BLaER1 (cell line): ENCODE results near the gene ILKAP.
A peak's percentile ranks its signal among the peaks of the same experiment; 100 is the strongest.

Source experiments
- H3K27ac ChIP-seq: shearing (Covaris generic); formaldehyde crosslinking; 2 replicates; pipeline ENCODE4 v1.8.1; 2022
- H3K27me3 ChIP-seq: shearing (Covaris generic); formaldehyde crosslinking; 2 replicates; pipeline ENCODE4 v1.8.1; 2022
- H3K36me3 ChIP-seq: shearing (Covaris generic); formaldehyde crosslinking; 2 replicates; pipeline ENCODE4 v1.8.1; 2022
- H3K4me1 ChIP-seq: shearing (Covaris generic); formaldehyde crosslinking; 2 replicates; pipeline ENCODE4 v1.8.1; 2022
- H3K4me2 ChIP-seq: shearing (Covaris generic); formaldehyde crosslinking; 2 replicates; pipeline ENCODE4 v1.8.1; 2022
- H3K4me3 ChIP-seq: shearing (Covaris generic); formaldehyde crosslinking; 2 replicates; pipeline ENCODE4 v1.8.1; 2022
- H3K9ac ChIP-seq: shearing (Covaris generic); formaldehyde crosslinking; 2 replicates; pipeline ENCODE4 v1.8.1; 2022
- H3K9me3 ChIP-seq: shearing (Covaris generic); formaldehyde crosslinking; 2 replicates; pipeline ENCODE4 v1.8.1; 2022
- H4K20me1 ChIP-seq: shearing (Covaris generic); formaldehyde crosslinking; 2 replicates; pipeline ENCODE4 v1.8.1; 2022
- Cebpa-rat ChIP-seq: shearing (Covaris generic); IDR thresholded peaks from 2 replicates; pipeline ENCODE4 v1.8.1; 2022

Gene ILKAP

DNA sequence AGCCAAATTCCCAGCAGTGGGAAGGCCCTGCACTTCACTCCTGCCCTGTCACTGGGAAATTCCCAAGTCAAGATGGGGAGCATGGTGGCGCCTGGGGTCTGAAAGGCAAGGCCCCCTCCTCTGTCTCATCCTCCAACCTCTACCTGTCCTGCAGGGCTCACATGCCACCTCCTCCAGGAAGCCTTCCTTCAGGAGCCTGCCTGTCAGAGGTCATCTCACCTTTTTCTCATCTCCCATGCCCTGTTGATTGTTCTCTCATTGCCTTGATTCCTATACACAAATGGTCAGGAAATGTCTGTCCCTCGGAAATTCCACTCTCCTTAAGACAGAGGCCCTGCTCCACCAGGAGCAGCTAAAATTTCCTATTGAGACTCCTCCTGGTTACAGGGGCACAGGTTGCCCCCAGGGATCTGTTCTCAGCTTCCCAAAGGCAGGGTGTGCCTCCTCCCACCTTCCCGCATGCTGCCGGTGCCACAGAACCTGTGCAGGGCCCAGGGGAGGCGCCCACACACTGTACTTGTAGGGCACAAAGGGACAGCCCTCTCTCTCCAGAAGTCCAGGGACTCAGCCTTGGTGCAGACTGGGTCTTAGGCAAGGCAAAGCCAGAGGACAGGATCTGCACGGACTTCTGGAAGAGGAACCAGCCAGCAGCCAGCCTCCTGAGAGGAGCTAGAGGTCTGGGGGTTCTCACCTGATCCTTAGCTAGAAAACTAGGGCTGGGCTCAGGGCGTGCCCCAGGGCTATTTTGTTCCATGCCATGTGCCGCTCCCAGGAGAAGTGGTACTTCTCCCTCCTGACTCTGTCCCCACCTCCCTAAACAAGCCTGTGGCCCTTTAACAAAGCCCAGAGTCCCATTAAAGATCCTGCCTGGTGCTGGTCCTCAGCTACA is 23.4 kb upstream of the ILKAP start:
- no peak for TF ChIP-seq Cebpa-rat
- Histone ChIP-seq H3K4me3 (no peak overlapping the region), H3K27me3 (no peaks in the 10 kb centered on the region), H3K9me3 (no peaks in the 10 kb centered on the region), H3K27ac (no peak overlapping the region), H3K4me1 (peaks cover 30% of the 10 kb centered on the region), H3K4me2 (no peak overlapping the region), H3K9ac (no peak overlapping the region), H4K20me1 (0 out of 2 replicates have a peak, but pooled peaks cover 18% of the 10 kb centered on the region), H3K36me3 (peaks cover 55% of the 10 kb centered on the region)

DNA sequence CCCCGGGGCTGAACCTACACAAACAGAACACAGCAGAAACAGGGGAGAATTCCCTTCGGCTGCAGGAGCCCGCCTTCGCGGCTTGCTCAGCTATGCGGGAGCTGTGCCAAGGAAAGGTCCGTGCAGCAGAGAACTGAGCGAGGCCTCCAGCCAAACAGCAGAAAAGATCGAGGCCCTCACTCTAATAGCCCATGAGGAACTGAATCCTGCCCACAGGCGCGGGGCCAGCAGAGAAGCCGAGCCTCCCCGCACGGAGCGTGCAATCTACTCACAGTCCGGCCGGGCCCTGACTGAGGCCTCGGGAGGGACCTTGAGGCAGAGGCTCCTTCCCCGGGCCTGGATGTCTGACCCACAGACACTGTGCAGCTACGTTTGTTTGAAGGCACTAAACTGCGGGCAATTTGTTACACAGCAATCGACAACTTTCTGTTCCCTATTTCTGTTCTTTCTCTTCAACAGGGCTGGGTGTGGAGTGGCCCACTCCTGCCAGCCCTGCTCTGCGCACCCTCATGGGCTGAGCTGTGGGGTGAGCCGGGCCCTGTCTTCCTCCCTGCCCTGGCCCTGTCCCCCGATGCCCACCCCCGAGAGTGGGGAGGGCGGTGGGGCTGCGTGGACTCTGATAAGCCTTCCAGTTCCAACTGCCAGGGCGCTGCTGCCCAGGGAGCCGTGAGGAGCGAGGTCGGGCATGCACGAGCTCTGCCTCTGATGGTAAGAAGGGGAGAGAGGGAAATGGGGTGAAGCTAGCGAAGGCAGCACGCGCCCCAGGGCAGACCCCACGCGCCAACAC is 22.6 kb upstream of the ILKAP start:
- H3K27ac ChIP-seq: no peak overlapping the region; the same call in 1 of the 2 replicates
- H3K9me3 ChIP-seq: 0 out of 2 replicates have a peak, but pooled peaks cover 2% of the 10 kb centered on the region
- no peak overlapping the region for H3K4me3 ChIP-seq
- no peak overlapping the region for H3K4me2 ChIP-seq
- H3K27me3 ChIP-seq: no peaks in the 10 kb centered on the region
- peaks cover 55% of the 10 kb centered on the region for H3K36me3 ChIP-seq
- H3K4me1 ChIP-seq: peaks cover 23% of the 10 kb centered on the region
- H3K9ac ChIP-seq: 0 out of 2 replicates have a peak overlapping the region, but pooled peaks have one; percentile 10
- H4K20me1 ChIP-seq: 0 out of 2 replicates have a peak, but pooled peaks cover 18% of the 10 kb centered on the region
- TF ChIP-seq Cebpa-rat: no peak

- H3K4me1 ChIP-seq: peaks cover 13% of the 10 kb centered on the region
- H3K9me3 ChIP-seq: peaks cover 11% of the 10 kb centered on the region
- no peak overlapping the region for H3K4me3 ChIP-seq
- H3K4me2 ChIP-seq: no peak overlapping the region
- H3K27ac ChIP-seq: no peak overlapping the region
- 0 out of 2 replicates have a peak, but pooled peaks cover 18% of the 10 kb centered on the region for H4K20me1 ChIP-seq
- H3K36me3 ChIP-seq: peaks cover 55% of the 10 kb centered on the region
- H3K27me3 ChIP-seq: no peaks in the 10 kb centered on the region
- H3K9ac ChIP-seq: 0 out of 2 replicates have a peak overlapping the region, but pooled peaks have one; percentile 10
- TF ChIP-seq Cebpa-rat: no peak
These were observed 21.6 kb upstream of the ILKAP start for GRCh38 chr2:238225121-238225520.

GRCh38 chr2:238224356-238225035 is 21.0 kb upstream of the ILKAP start:
- no peak for TF ChIP-seq Cebpa-rat
- Histone ChIP-seq H4K20me1 (0 out of 2 replicates have a peak, but pooled peaks cover 18% of the 10 kb centered on the region), H3K4me1 (peaks cover 8% of the 10 kb centered on the region; the same call in 1 of the 2 replicates), H3K27ac (no peak overlapping the region), H3K27me3 (no peaks in the 10 kb centered on the region), H3K9ac (no peak overlapping the region), H3K9me3 (peaks cover 11% of the 10 kb centered on the region), H3K4me2 (no peak overlapping the region), H3K36me3 (peaks cover 55% of the 10 kb centered on the region), H3K4me3 (no peak overlapping the region)

DNA sequence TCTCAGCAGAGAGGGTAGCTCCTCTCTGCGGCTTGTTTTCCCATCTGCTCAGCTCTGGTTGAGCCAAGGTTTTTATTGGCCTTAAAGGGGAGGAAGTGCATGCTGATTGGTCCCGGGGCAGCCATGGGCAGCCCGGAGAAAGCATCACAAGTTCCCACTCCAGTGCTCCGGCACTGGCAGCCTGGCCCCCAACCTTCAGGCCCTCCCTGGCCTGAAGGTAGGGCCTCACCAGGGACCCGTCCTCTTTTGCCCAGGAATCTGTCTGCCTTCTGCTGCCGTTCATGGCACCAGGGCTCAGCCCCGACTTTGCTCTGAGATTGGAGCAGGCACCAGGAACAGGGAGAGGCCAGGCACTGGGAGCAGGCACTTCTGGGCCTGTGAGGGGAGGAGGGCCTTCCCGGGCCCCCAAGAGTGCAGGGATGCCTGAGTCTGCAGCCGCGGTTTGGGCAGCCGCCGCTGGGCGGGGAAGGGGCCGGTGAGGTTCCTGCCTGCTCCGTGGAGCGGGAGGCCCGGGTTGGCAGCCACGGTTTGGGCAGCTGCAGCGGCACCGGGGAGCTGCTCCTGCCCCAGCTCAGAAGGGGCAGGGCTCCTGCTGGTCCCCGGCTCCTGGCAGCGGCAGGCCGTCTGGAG is 17.5 kb upstream of the ILKAP start:
- H3K9ac ChIP-seq: no peak overlapping the region
- H3K4me3 ChIP-seq: no peak overlapping the region
- H3K4me2 ChIP-seq: no peak overlapping the region
- no peak overlapping the region for H3K27ac ChIP-seq
- no peaks in the 10 kb centered on the region for H3K27me3 ChIP-seq
- H3K36me3 ChIP-seq: peaks cover 27% of the 10 kb centered on the region
- H3K9me3 ChIP-seq: peaks cover 11% of the 10 kb centered on the region
- H3K4me1 ChIP-seq: no peaks in the 10 kb centered on the region
- TF ChIP-seq Cebpa-rat: no peak
- H4K20me1 ChIP-seq: 0 out of 2 replicates have a peak, but pooled peaks cover 11% of the 10 kb centered on the region

- no peak overlapping the region for H3K9ac ChIP-seq
- H3K36me3 ChIP-seq: peaks cover 20% of the 10 kb centered on the region
- 0 out of 2 replicates have a peak, but pooled peaks cover 5% of the 10 kb centered on the region for H4K20me1 ChIP-seq
- TF ChIP-seq Cebpa-rat: peak; percentile 38; the same call in 1 of the 2 replicates
- H3K4me1 ChIP-seq: no peaks in the 10 kb centered on the region
- H3K9me3 ChIP-seq: peaks cover 11% of the 10 kb centered on the region
- H3K27ac ChIP-seq: no peak overlapping the region
- H3K27me3 ChIP-seq: no peaks in the 10 kb centered on the region
- H3K4me2 ChIP-seq: no peak overlapping the region
- no peak overlapping the region for H3K4me3 ChIP-seq
These were observed 16.9 kb upstream of the ILKAP start for GRCh38 chr2:238220274-238220891.

DNA sequence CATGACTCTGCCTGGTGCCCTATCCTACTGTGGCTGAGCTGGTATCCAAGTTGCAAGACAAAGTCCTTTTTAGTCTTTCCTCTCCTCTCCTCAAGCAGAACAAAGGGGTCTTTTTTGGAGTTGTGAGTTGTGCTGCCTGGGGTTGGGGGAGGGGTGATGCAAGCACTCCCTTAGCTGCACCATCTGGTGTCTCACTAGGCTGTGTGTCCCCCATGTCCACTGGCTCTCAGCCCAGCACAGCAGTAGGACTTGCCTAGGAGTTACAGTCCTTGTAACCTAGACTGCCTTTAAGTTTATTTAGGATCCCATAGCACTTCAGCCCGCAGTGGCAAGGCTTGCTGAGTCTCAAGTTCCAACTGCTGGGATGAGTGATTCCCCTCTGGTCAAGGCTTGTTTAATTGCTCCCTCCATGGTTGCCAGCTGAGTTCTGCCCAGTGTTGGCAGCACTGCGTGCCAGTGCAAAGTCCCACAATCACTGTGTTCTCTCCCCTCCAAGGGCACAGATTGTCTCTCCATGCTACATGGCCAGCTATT is 13.2 kb upstream of the ILKAP start:
- Histone ChIP-seq H3K9me3 (peaks cover 11% of the 10 kb centered on the region), H3K4me3 (no peak overlapping the region), H3K4me2 (no peak overlapping the region), H4K20me1 (no peaks in the 10 kb centered on the region), H3K9ac (no peak overlapping the region), H3K27ac (no peak overlapping the region), H3K36me3 (no peaks in the 10 kb centered on the region), H3K27me3 (no peaks in the 10 kb centered on the region), H3K4me1 (no peaks in the 10 kb centered on the region)
- no peak for TF ChIP-seq Cebpa-rat

DNA sequence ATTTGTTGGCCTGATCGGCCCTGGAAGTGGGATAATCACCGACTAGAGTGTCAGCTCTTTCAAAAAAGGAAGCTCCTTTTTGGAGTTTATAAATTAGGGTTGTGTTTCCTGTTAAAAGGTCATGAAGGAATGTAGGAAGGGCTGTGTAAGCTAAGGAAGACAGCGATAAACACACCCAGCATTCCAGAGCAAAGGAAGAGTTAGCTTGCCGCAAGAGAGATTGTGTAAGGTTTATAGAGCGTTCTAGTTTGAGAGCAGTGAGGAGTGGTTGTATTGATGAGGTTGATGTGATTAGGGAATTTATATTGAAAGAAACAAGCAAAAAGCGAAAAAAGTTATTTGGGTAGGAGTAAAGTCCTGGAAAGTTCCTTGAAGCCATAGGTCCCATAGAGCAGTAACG is 3.5 kb upstream of the ILKAP start:
- no peaks in the 10 kb centered on the region for H3K27me3 ChIP-seq
- no peaks in the 10 kb centered on the region for H3K36me3 ChIP-seq
- H3K4me3 ChIP-seq: no peak overlapping the region
- H3K4me1 ChIP-seq: peaks cover 13% of the 10 kb centered on the region
- H4K20me1 ChIP-seq: peaks cover 14% of the 10 kb centered on the region
- H3K9me3 ChIP-seq: no peaks in the 10 kb centered on the region
- H3K4me2 ChIP-seq: no peak overlapping the region
- H3K27ac ChIP-seq: no peak overlapping the region
- H3K9ac ChIP-seq: no peak overlapping the region
- no peak for TF ChIP-seq Cebpa-rat
